Measurements from ENCODE around the gene KPNA4. TPM values are rescaled to one million over a fixed set of nuclear protein-coding genes. Genes with fewer than 3 reads are reported as not detected.

The KPNA4 gene
- polyA plus RNA-seq, 3 donors = 4.4 to 14.7 (median 4.5) TPM

DNA sequence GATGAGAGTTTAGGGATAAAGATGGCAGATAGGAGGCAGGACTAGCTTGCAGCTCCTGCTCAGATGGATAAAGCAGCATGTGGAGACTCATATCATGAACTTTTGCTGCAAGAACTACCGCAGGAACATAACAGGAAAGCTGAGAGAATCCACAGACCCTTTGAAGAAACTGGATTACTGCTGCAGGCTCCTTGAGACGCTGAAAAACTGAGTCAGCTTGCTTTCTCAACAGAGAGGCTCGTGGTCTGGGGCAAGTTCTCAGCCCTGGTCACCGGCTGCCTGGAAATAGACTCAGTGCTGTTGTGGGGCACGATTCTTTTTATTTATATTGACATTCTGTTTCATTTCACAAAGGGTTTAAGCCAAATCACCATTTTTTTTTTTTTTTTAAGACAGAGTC, 87.0 kb downstream of the KPNA4 start:
- no peak overlapping the region for H3K9ac ChIP-seq (ENCODE audit: insufficient read depth, low read length, poor library complexity, severe bottlenecking)
- H3K36me3 Mint-ChIP-seq = no peaks in the 10 kb centered on the region
- DNase-seq = no peak
- no peak overlapping the region for H3K4me3 ChIP-seq (replicated peaks in 1 of 3; ENCODE audit: low read depth in 2 of 3, low read length in 3 of 3)
- no peaks in the 10 kb centered on the region for H3K36me3 ChIP-seq (replicated peaks in 1 of 2; ENCODE audit: control insufficient read depth in 1 of 2, insufficient read depth in 2 of 2, low read length in 2 of 2)
- H3K27ac Mint-ChIP-seq = peak overlapping the region in 1 of 7 donors; percentile 17
- H3K9me3 Mint-ChIP-seq = peaks cover 0 to 2% (median 0%) of the 10 kb centered on the region in 7 donors
- H3K4me2 ChIP-seq (replicated peaks; ENCODE audit: extremely low read depth, low read length, poor library complexity, severe bottlenecking) = no peak overlapping the region
- H3K27me3 Mint-ChIP-seq (ENCODE audit: low read depth in 3 of 3) = peaks cover 0 to 1% (median 0%) of the 10 kb centered on the region in 3 donors
- no peaks in the 10 kb centered on the region for H3K79me2 ChIP-seq (ENCODE audit: insufficient read depth, low read length)
- TF ChIP-seq, protein P1, sequence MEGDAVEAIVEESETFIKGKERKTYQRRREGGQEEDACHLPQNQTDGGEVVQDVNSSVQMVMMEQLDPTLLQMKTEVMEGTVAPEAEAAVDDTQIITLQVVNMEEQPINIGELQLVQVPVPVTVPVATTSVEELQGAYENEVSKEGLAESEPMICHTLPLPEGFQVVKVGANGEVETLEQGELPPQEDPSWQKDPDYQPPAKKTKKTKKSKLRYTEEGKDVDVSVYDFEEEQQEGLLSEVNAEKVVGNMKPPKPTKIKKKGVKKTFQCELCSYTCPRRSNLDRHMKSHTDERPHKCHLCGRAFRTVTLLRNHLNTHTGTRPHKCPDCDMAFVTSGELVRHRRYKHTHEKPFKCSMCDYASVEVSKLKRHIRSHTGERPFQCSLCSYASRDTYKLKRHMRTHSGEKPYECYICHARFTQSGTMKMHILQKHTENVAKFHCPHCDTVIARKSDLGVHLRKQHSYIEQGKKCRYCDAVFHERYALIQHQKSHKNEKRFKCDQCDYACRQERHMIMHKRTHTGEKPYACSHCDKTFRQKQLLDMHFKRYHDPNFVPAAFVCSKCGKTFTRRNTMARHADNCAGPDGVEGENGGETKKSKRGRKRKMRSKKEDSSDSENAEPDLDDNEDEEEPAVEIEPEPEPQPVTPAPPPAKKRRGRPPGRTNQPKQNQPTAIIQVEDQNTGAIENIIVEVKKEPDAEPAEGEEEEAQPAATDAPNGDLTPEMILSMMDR (IDR thresholded peaks at IDR 0.05) = no peak
- no peaks in the 10 kb centered on the region for H3K27me3 ChIP-seq (ENCODE audit: control insufficient read depth in 2 of 2, insufficient read depth in 2 of 2, low read length in 2 of 2)
- H3K4me1 Mint-ChIP-seq = peaks cover 24% of the 10 kb centered on the region
- no peaks in the 10 kb centered on the region for H4K20me1 ChIP-seq (ENCODE audit: insufficient read depth, low read length)
- intact Hi-C loops (cut with micrococcal nuclease) = no loop called here
- no peaks in the 10 kb centered on the region for H3K9me3 ChIP-seq (replicated peaks in 1 of 2; ENCODE audit: control insufficient read depth in 1 of 2, insufficient read depth in 1 of 2, low read length in 2 of 2)
- no peak overlapping the region for H3K27ac ChIP-seq (ENCODE audit: low read depth in 1 of 2, low read length in 2 of 2)
- no peak overlapping the region for H3K4me3 Mint-ChIP-seq
- 41% methylated on average over 4 of the region's 5 CpGs for WGBS (ENCODE audit: insufficient coverage)
- H3K4me1 ChIP-seq (ENCODE audit: control insufficient read depth in 1 of 2, insufficient read depth in 2 of 2, low read length in 2 of 2) = peaks cover 6 to 10% of the 10 kb centered on the region in 2 donors
- H2AFZ ChIP-seq (ENCODE audit: insufficient read depth, low read depth, low read length, poor library complexity, severe bottlenecking) = no peak overlapping the region

DNA sequence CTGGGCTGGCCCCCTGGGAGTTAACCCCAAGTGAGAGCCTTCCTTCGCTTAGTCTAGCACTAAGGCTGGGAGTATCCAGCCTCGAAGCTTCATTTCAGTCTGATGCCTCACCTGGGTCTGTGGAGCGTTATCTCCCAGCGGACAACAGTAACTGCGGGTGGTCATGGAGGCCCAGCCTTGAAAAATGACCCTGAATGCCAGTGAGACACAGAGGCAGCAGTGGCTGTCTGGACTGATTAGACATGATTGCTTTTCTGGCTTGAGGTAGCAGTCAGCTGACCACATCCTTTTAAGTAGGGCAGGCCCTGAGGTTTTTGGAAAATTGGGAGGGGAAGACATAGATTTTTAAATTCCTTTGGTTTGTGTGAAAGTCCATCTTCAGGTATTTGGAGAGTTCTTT, 87.6 kb downstream of the KPNA4 start:
- Histone ChIP-seq H3K9ac (ENCODE audit: insufficient read depth, low read length, poor library complexity, severe bottlenecking) (no peak overlapping the region), H3K27ac (ENCODE audit: low read depth in 1 of 2, low read length in 2 of 2) (no peak overlapping the region), H3K27me3 (ENCODE audit: control insufficient read depth in 2 of 2, insufficient read depth in 2 of 2, low read length in 2 of 2) (no peaks in the 10 kb centered on the region), H3K9me3 (replicated peaks in 1 of 2; ENCODE audit: control insufficient read depth in 1 of 2, insufficient read depth in 1 of 2, low read length in 2 of 2) (no peaks in the 10 kb centered on the region), H3K36me3 (replicated peaks in 1 of 2; ENCODE audit: control insufficient read depth in 1 of 2, insufficient read depth in 2 of 2, low read length in 2 of 2) (no peaks in the 10 kb centered on the region), H4K20me1 (ENCODE audit: insufficient read depth, low read length) (no peaks in the 10 kb centered on the region), H3K4me1 (ENCODE audit: control insufficient read depth in 1 of 2, insufficient read depth in 2 of 2, low read length in 2 of 2) (peaks cover 6 to 10% of the 10 kb centered on the region in 2 donors), H3K79me2 (ENCODE audit: insufficient read depth, low read length) (no peaks in the 10 kb centered on the region), H3K4me3 (replicated peaks in 1 of 3; ENCODE audit: low read depth in 2 of 3, low read length in 3 of 3) (no peak overlapping the region), H2AFZ (ENCODE audit: insufficient read depth, low read depth, low read length, poor library complexity, severe bottlenecking) (no peak overlapping the region), H3K4me2 (replicated peaks; ENCODE audit: extremely low read depth, low read length, poor library complexity, severe bottlenecking) (no peak overlapping the region)
- peaks cover 0 to 1% (median 0%) of the 10 kb centered on the region in 3 donors for H3K27me3 Mint-ChIP-seq (ENCODE audit: low read depth in 3 of 3)
- H3K27ac Mint-ChIP-seq = no peak overlapping the region
- peaks cover 0 to 2% (median 0%) of the 10 kb centered on the region in 7 donors for H3K9me3 Mint-ChIP-seq
- no peak overlapping the region for H3K4me3 Mint-ChIP-seq
- WGBS (ENCODE audit: insufficient coverage) = 98% methylated on average over 5 of the region's 5 CpGs
- intact Hi-C loops (cut with micrococcal nuclease) = no loop called here
- peaks cover 24% of the 10 kb centered on the region for H3K4me1 Mint-ChIP-seq
- H3K36me3 Mint-ChIP-seq = no peaks in the 10 kb centered on the region
- TF ChIP-seq, protein P1 (IDR thresholded peaks at IDR 0.05) = no peak
- no peak for DNase-seq

Data from CD14-positive monocyte (primary cell).